ENCODE results near the gene APOA5.
A peak's percentile ranks its signal among the peaks of the same experiment; 100 is the strongest.

APOA5 gene

GRCh38 chr11:116788975-116789374 lies 2.7 kb downstream of the APOA5 start:
- no peak overlapping the region for H2BK5ac ChIP-seq (ENCODE audit: low read length)
- no peak overlapping the region for H2BK12ac ChIP-seq (ENCODE audit: low read length)
- H3K4ac ChIP-seq (ENCODE audit: low read length) = no peak overlapping the region
- peak overlapping the region; percentile 86 for H2AFZ ChIP-seq (ENCODE audit: low read length)
- H3K79me1 ChIP-seq (ENCODE audit: low read depth, low read length) = no peaks in the 10 kb centered on the region
- H3K18ac ChIP-seq (ENCODE audit: low read length) = no peak overlapping the region
- H2BK15ac ChIP-seq (ENCODE audit: low read length) = no peak overlapping the region
- H3K4me2 ChIP-seq (ENCODE audit: insufficient read depth, low read length, poor library complexity, severe bottlenecking) = no peak overlapping the region
- H3K9ac ChIP-seq (ENCODE audit: low read depth, low read length, poor library complexity) = no peak overlapping the region
- peak overlapping the region; percentile 57 for H2AK5ac ChIP-seq (ENCODE audit: low read depth, low read length)
- H3K27me3 ChIP-seq (ENCODE audit: control insufficient read depth in 3 of 3, insufficient read depth in 3 of 3, low read depth in 1 of 3, low read length in 3 of 3) = peaks cover 0 to 12% (median 3%) of the 10 kb centered on the region in 3 experiments
- no peaks in the 10 kb centered on the region for H3K9me3 ChIP-seq (replicated peaks in 1 of 2; ENCODE audit: control insufficient read depth in 2 of 2, insufficient read depth in 1 of 2, low read depth in 1 of 2, low read length in 2 of 2)
- no peak overlapping the region for H3K23ac ChIP-seq (ENCODE audit: low read depth, low read length, poor library complexity)
- H3K4me1 ChIP-seq (ENCODE audit: control insufficient read depth in 2 of 2, insufficient read depth in 1 of 2, low read depth in 1 of 2, low read length in 2 of 2) = peaks cover 8 to 17% of the 10 kb centered on the region in 2 donors
- H2BK120ac ChIP-seq (ENCODE audit: low read depth, low read length) = no peak overlapping the region
- DNase-seq (ENCODE audit: low spot score) = no peak
- no peak overlapping the region for H3K27ac ChIP-seq (replicated peaks; ENCODE audit: low read length)
- H4K8ac ChIP-seq (ENCODE audit: low read depth, low read length) = no peak overlapping the region
- H3K14ac ChIP-seq (ENCODE audit: low read length) = no peak overlapping the region
- peaks cover 18 to 31% of the 10 kb centered on the region in 2 donors for H3K36me3 ChIP-seq (replicated peaks in 1 of 2; ENCODE audit: control insufficient read depth in 2 of 2, insufficient read depth in 2 of 2, low read length in 2 of 2)
- peak overlapping the region in 1 of 2 donors; percentile 58 for H3K4me3 ChIP-seq (ENCODE audit: low read length in 2 of 2)
- no CpG with 5 or more reads among the region's 4 CpGs for WGBS, 2 donors (ENCODE audit: extremely low coverage in 2 of 2, insufficient read length in 2 of 2, insufficient replicate concordance in 1 of 2)
- H4K91ac ChIP-seq (ENCODE audit: low read depth, low read length, poor library complexity) = no peak overlapping the region

DNA sequence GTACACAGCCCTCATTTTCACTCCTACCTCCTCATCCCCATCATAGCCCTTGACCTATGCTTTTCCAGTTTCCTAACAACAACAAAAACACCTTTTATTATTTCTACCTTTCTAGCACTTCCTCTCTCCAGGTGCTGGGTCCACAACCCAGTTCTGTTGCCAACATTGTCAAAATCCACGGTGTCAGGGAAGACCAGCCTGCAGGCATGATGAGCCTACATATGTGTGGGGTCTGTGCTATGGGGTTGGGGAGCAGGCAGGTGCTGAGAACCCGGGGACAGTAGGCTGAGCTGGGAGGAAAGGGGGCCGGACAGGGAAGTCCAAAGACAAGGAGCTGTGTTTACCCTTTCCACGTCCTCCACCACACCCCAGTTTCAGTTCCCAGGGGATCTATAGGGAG lies 3.1 kb downstream of the APOA5 start:
- Histone ChIP-seq H3K4me1 (ENCODE audit: control insufficient read depth in 2 of 2, insufficient read depth in 1 of 2, low read depth in 1 of 2, low read length in 2 of 2) (peaks cover 8 to 17% of the 10 kb centered on the region in 2 donors), H2BK12ac (ENCODE audit: low read length) (no peak overlapping the region), H3K79me1 (ENCODE audit: low read depth, low read length) (no peaks in the 10 kb centered on the region), H2BK120ac (ENCODE audit: low read depth, low read length) (no peak overlapping the region), H3K9ac (ENCODE audit: low read depth, low read length, poor library complexity) (no peak overlapping the region), H3K4me3 (ENCODE audit: low read length in 2 of 2) (peak overlapping the region; percentile 58 to 90), H4K8ac (ENCODE audit: low read depth, low read length) (no peak overlapping the region), H2AFZ (ENCODE audit: low read length) (peak overlapping the region; percentile 86), H2BK5ac (ENCODE audit: low read length) (no peak overlapping the region), H3K18ac (ENCODE audit: low read length) (no peak overlapping the region), H3K27me3 (ENCODE audit: control insufficient read depth in 3 of 3, insufficient read depth in 3 of 3, low read depth in 1 of 3, low read length in 3 of 3) (peaks cover 0 to 12% (median 3%) of the 10 kb centered on the region in 3 experiments), H2AK5ac (ENCODE audit: low read depth, low read length) (peak overlapping the region; percentile 57), H4K91ac (ENCODE audit: low read depth, low read length, poor library complexity) (no peak overlapping the region), H2BK15ac (ENCODE audit: low read length) (no peak overlapping the region), H3K4me2 (ENCODE audit: insufficient read depth, low read length, poor library complexity, severe bottlenecking) (peak overlapping the region; percentile 91), H3K23ac (ENCODE audit: low read depth, low read length, poor library complexity) (no peak overlapping the region), H3K36me3 (replicated peaks in 1 of 2; ENCODE audit: control insufficient read depth in 2 of 2, insufficient read depth in 2 of 2, low read length in 2 of 2) (peaks cover 19 to 36% of the 10 kb centered on the region in 2 donors), H3K9me3 (replicated peaks in 1 of 2; ENCODE audit: control insufficient read depth in 2 of 2, insufficient read depth in 1 of 2, low read depth in 1 of 2, low read length in 2 of 2) (no peaks in the 10 kb centered on the region), H3K4ac (ENCODE audit: low read length) (no peak overlapping the region), H3K27ac (replicated peaks; ENCODE audit: low read length) (no peak overlapping the region), H3K14ac (ENCODE audit: low read length) (no peak overlapping the region)
- WGBS, 2 donors (ENCODE audit: extremely low coverage in 2 of 2, insufficient read length in 2 of 2, insufficient replicate concordance in 1 of 2) = no CpG with 5 or more reads among the region's 4 CpGs
- DNase-seq (ENCODE audit: low spot score) = no peak

DNA sequence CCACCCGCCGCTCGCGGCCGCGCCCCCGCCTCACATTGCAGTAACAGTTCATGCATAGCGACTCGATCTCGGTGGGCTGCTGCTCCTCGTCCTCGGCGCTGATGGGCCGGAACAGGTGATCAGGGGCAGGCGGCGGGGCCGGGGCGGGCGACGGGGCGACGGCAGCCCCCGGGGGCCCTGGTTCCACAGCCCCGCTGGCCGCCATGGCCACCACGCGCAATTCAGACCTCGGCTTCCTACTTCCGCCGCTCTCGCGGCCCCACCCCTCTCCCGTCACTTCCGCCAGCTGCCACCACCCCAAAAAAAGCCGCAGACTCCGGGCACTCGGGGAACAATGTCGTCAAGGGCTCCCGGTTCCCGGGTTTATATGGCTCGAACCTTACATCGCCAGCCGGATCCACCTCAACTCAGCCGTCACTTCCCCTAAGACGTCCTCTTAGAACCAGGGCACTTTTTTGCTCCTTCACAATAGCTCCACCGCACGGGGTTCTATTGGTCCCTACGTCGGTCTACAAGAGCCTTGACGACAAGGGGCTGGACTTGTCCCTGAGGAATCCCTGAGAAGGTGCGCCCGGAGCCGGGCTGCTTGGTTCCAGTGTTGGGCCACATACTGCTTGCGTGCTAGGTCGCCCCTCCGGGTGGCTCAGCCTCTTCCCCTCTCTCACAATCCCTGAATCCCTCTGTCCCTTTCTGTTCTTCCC lies 3.7 kb downstream of the APOA5 start, which contains the start of gene ZPR1:
Gene ZPR1, minus strand, starts transcription at position 238 of the 701 bp plus-strand sequence. Its CDS starts 33 bp downstream, at position 205.
- Histone ChIP-seq H3K4ac (ENCODE audit: low read length) (no peak within 1 kb of the TSS), H3K14ac (ENCODE audit: low read length) (no peak within 1 kb of the TSS), H2BK120ac (ENCODE audit: low read depth, low read length) (no peak within 1 kb of the TSS), H2BK5ac (ENCODE audit: low read length) (peak within 1 kb of the TSS; percentile 4), H3K9ac (ENCODE audit: low read depth, low read length, poor library complexity) (peak within 1 kb of the TSS; percentile 85), H3K4me3 (ENCODE audit: low read length in 2 of 2) (peak within 1 kb of the TSS; percentile 58 to 90), H2AFZ (ENCODE audit: low read length) (peak within 1 kb of the TSS; percentile 86), H3K79me1 (ENCODE audit: low read depth, low read length) (no peaks in the 10 kb centered on the region), H3K27ac (replicated peaks; ENCODE audit: low read length) (no peak within 1 kb of the TSS), H3K23ac (ENCODE audit: low read depth, low read length, poor library complexity) (no peak within 1 kb of the TSS), H3K4me1 (ENCODE audit: control insufficient read depth in 2 of 2, insufficient read depth in 1 of 2, low read depth in 1 of 2, low read length in 2 of 2) (peaks cover 8 to 17% of the 10 kb centered on the region in 2 donors), H3K27me3 (ENCODE audit: control insufficient read depth in 3 of 3, insufficient read depth in 3 of 3, low read depth in 1 of 3, low read length in 3 of 3) (peaks cover 0 to 12% (median 3%) of the 10 kb centered on the region in 3 experiments), H3K18ac (ENCODE audit: low read length) (peak within 1 kb of the TSS; percentile 60), H3K9me3 (replicated peaks in 1 of 2; ENCODE audit: control insufficient read depth in 2 of 2, insufficient read depth in 1 of 2, low read depth in 1 of 2, low read length in 2 of 2) (no peaks in the 10 kb centered on the region), H3K36me3 (replicated peaks in 1 of 2; ENCODE audit: control insufficient read depth in 2 of 2, insufficient read depth in 2 of 2, low read length in 2 of 2) (peaks cover 25 to 42% of the 10 kb centered on the region in 2 donors), H3K4me2 (ENCODE audit: insufficient read depth, low read length, poor library complexity, severe bottlenecking) (peak within 1 kb of the TSS; percentile 92), H4K91ac (ENCODE audit: low read depth, low read length, poor library complexity) (no peak within 1 kb of the TSS), H2BK12ac (ENCODE audit: low read length) (no peak within 1 kb of the TSS), H2BK15ac (ENCODE audit: low read length) (no peak within 1 kb of the TSS), H4K8ac (ENCODE audit: low read depth, low read length) (no peak within 1 kb of the TSS), H2AK5ac (ENCODE audit: low read depth, low read length) (peak within 1 kb of the TSS; percentile 57)
- no CpG with 5 or more reads among the region's 56 CpGs for WGBS, 2 donors (ENCODE audit: extremely low coverage in 2 of 2, insufficient read length in 2 of 2, insufficient replicate concordance in 1 of 2)
- DNase-seq (ENCODE audit: low spot score) = peak; percentile 51

DNA sequence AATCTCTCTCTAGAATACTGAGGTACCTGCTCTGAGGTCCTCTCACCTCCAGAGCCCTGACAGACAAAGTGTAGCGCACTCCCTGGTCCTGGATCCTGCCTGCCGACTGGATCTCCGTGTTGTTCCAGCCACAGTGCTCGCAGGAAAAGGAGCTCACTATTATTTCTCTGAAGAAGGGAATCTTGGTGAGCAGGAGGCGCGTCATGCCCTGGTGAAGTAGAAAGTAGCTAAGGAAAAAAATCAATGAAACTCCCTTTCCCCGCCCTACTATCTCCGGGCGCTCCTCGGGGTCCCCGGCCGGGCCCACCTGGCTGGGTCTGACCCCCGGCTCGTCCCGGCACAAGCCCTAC lies 4.3 kb downstream of the APOA5 start:
- H3K4me1 ChIP-seq (ENCODE audit: control insufficient read depth in 2 of 2, insufficient read depth in 1 of 2, low read depth in 1 of 2, low read length in 2 of 2) = peaks cover 8 to 15% of the 10 kb centered on the region in 2 donors
- H3K27ac ChIP-seq (replicated peaks; ENCODE audit: low read length) = no peak overlapping the region
- H3K4ac ChIP-seq (ENCODE audit: low read length) = no peak overlapping the region
- no peak overlapping the region for H4K91ac ChIP-seq (ENCODE audit: low read depth, low read length, poor library complexity)
- no peak overlapping the region for H2AK5ac ChIP-seq (ENCODE audit: low read depth, low read length)
- no peak overlapping the region for H3K23ac ChIP-seq (ENCODE audit: low read depth, low read length, poor library complexity)
- no CpG with 5 or more reads among the region's 15 CpGs for WGBS, 2 donors (ENCODE audit: extremely low coverage in 2 of 2, insufficient read length in 2 of 2, insufficient replicate concordance in 1 of 2)
- no peak overlapping the region for H2BK12ac ChIP-seq (ENCODE audit: low read length)
- peak overlapping the region; percentile 92 for H3K4me2 ChIP-seq (ENCODE audit: insufficient read depth, low read length, poor library complexity, severe bottlenecking)
- peak overlapping the region; percentile 86 for H2AFZ ChIP-seq (ENCODE audit: low read length)
- H3K18ac ChIP-seq (ENCODE audit: low read length) = peak overlapping the region; percentile 42
- peaks cover 28 to 47% of the 10 kb centered on the region in 2 donors for H3K36me3 ChIP-seq (replicated peaks in 1 of 2; ENCODE audit: control insufficient read depth in 2 of 2, insufficient read depth in 2 of 2, low read length in 2 of 2)
- H2BK15ac ChIP-seq (ENCODE audit: low read length) = no peak overlapping the region
- peaks cover 0 to 12% (median 3%) of the 10 kb centered on the region in 3 experiments for H3K27me3 ChIP-seq (ENCODE audit: control insufficient read depth in 3 of 3, insufficient read depth in 3 of 3, low read depth in 1 of 3, low read length in 3 of 3)
- no peak overlapping the region for H4K8ac ChIP-seq (ENCODE audit: low read depth, low read length)
- DNase-seq (ENCODE audit: low spot score) = no peak
- peak overlapping the region; percentile 65 for H3K9ac ChIP-seq (ENCODE audit: low read depth, low read length, poor library complexity)
- H2BK120ac ChIP-seq (ENCODE audit: low read depth, low read length) = no peak overlapping the region
- H3K9me3 ChIP-seq (replicated peaks in 1 of 2; ENCODE audit: control insufficient read depth in 2 of 2, insufficient read depth in 1 of 2, low read depth in 1 of 2, low read length in 2 of 2) = no peaks in the 10 kb centered on the region
- peak overlapping the region; percentile 4 for H2BK5ac ChIP-seq (ENCODE audit: low read length)
- no peak overlapping the region for H3K14ac ChIP-seq (ENCODE audit: low read length)
- H3K4me3 ChIP-seq (ENCODE audit: low read length in 2 of 2) = peak overlapping the region; percentile 58 to 90
- H3K79me1 ChIP-seq (ENCODE audit: low read depth, low read length) = no peaks in the 10 kb centered on the region
